GM12878 (cell line): ENCODE measurements around the gene EIF2S1. TPM values are rescaled to one million over a fixed set of nuclear protein-coding genes. Genes with fewer than 3 reads are reported as not detected.

Experiments
- ATAC-seq: fragments of 200-7000 bp; cut with Tn5 transposase; 3 replicates; pipeline ENCODE4 v1.9.1; 2020; ENCODE audit warnings: mild to moderate bottlenecking, moderate library complexity
- BruUV-seq: library from RNA; stranded (reverse); fragments of 400-500 nt; replicated peaks from 2 replicates; lab custom pipeline; 2021; lab: Mats Ljungman, UMichigan
- CTCF ChIA-PET: fragments of 300-600 bp; sonication (Branson Sonifier 250); formaldehyde crosslinking; extraction: SDS; loops from one replicate; lab custom pipeline; 2021; ENCODE audit warnings: inconsistent platforms; lab: Yijun Ruan, JAX
- POLR2A ChIA-PET: fragments of 350-600 bp; formaldehyde crosslinking; extraction: SDS; loops from one replicate; lab custom pipeline; 2021; ENCODE audit warnings: inconsistent platforms; lab: Charles Lee
- RAD21 ChIA-PET: fragments of 300-600 bp; sonication (Branson Sonifier 250); formaldehyde crosslinking; loops from one replicate; lab custom pipeline; 2023; ENCODE audit warnings: antibody characterized with exemption; ENCODE audit not compliant: unreplicated experiment; lab: Charles Lee
- SMC1A ChIA-PET: fragments of 300-600 bp; sonication (Branson Sonifier 250); formaldehyde crosslinking; loops from one replicate; lab custom pipeline; 2023; ENCODE audit not compliant: unreplicated experiment, uncharacterized antibody; lab: Charles Lee
- DNase-seq: peaks from one replicate; pipeline ENCODE4 v3.0.0-alpha.2; 2011; ENCODE audit warnings: low read depth, low spot score
- FAIRE-seq: peaks from 3 replicates; lab custom pipeline; 2011; peaks lifted over from hg19 to GRCh38; lab: Jason Lieb, UNC
- H2AFZ ChIP-seq: 2 replicates; pipeline ENCODE4 v1.6.0; 2011; ENCODE audit warnings: low read depth, low read length, control low read depth; ENCODE audit not compliant: control insufficient read depth
- H3K27ac ChIP-seq: 2 replicates; pipeline ENCODE4 v1.5.1; 2011; ENCODE audit warnings: control low read depth; ENCODE audit not compliant: control insufficient read depth, insufficient read depth
- H3K27me3 ChIP-seq, 2 experiments: replicated peaks in 1 of 2; 2 replicates each; pipeline versions ENCODE4 v1.6.0 to v1.6.1; 2011; ENCODE audit warnings: low read length in 1 of 2; ENCODE audit not compliant: control insufficient read depth in 2 of 2, insufficient read depth in 2 of 2
- H3K36me3 ChIP-seq, 2 experiments: 2 replicates each; pipeline ENCODE4 v1.5.1; 2011; ENCODE audit warnings: low read length in 1 of 2; ENCODE audit not compliant: control insufficient read depth in 2 of 2, insufficient read depth in 2 of 2
- H3K4me1 ChIP-seq: 2 replicates; pipeline ENCODE4 v1.6.1; 2011; ENCODE audit warnings: mild to moderate bottlenecking, low read length, moderate library complexity, mixed read lengths; ENCODE audit not compliant: control insufficient read depth, insufficient read depth
- H3K4me2 ChIP-seq: 2 replicates; pipeline ENCODE4 v1.6.0; 2011; ENCODE audit warnings: control low read depth; ENCODE audit not compliant: control insufficient read depth, insufficient read depth
- H3K4me3 ChIP-seq: fragments of 200-600 bp; sonication (generic); 2 replicates; pipeline ENCODE4 v1.5.1; 2016
- H3K79me2 ChIP-seq: 2 replicates; pipeline ENCODE4 v1.6.0; 2011; ENCODE audit warnings: low read length; ENCODE audit not compliant: control insufficient read depth, insufficient read depth
- H3K9ac ChIP-seq: 2 replicates; pipeline ENCODE4 v1.8.0; 2011; ENCODE audit warnings: low read length, control low read depth, mixed read lengths; ENCODE audit not compliant: control insufficient read depth, insufficient read depth
- H3K9me3 ChIP-seq: replicated peaks from 3 replicates; pipeline ENCODE4 v1.5.1; 2011; ENCODE audit warnings: mild to moderate bottlenecking, low read length; ENCODE audit not compliant: control insufficient read depth, insufficient read depth
- H4K20me1 ChIP-seq: 2 replicates; pipeline ENCODE4 v1.6.0; 2011; ENCODE audit not compliant: control insufficient read depth, insufficient read depth
- BMI1 ChIP-seq: fragments of 450-650 bp; IDR thresholded peaks from 2 replicates; pipeline ENCODE4 v1.6.1; 2016; ENCODE audit warnings: mild to moderate bottlenecking, moderate library complexity, borderline replicate concordance
- CHD1 ChIP-seq: IDR thresholded peaks from 2 replicates; pipeline ENCODE4 v1.6.1; 2012; ENCODE audit warnings: low read depth, low read length, improper control_type of control experiment
- EP300 ChIP-seq, 2 experiments: fragments of 150-350 bp in 1 of 2; IDR thresholded peaks; 2 replicates each; pipeline ENCODE4 v1.6.1; 2011 to 2012; ENCODE audit warnings: low read depth in 2 of 2, low read length in 2 of 2, borderline replicate concordance in 1 of 2, improper control_type of control experiment in 1 of 2, inconsistent platforms in 1 of 2; ENCODE audit not compliant: control insufficient read depth in 1 of 2
- GABPA ChIP-seq: IDR thresholded peaks from 2 replicates; pipeline ENCODE4 v1.6.1; 2014; ENCODE audit warnings: antibody characterized with exemption, low read depth, mild to moderate bottlenecking, inconsistent platforms
- IKZF2 ChIP-seq, 2 experiments: fragments of 450-650 bp; IDR thresholded peaks; 2 replicates each; pipeline ENCODE4 v1.6.1; 2017; ENCODE audit warnings: mild to moderate bottlenecking in 2 of 2, moderate library complexity in 2 of 2
- MTA3 ChIP-seq: IDR thresholded peaks from 2 replicates; pipeline ENCODE4 v1.6.1; 2012; ENCODE audit warnings: low read length, inconsistent platforms, borderline replicate concordance
- NFYA ChIP-seq: IDR thresholded peaks from 2 replicates; pipeline ENCODE4 v1.6.1; 2011; ENCODE audit warnings: low read depth, mild to moderate bottlenecking, low read length, improper control_type of control experiment, borderline replicate concordance
- NRF1 ChIP-seq: conservative IDR thresholded peaks from 2 replicates; pipeline ENCODE4 v1.6.1; 2011; ENCODE audit warnings: mild to moderate bottlenecking, low read depth, low read length, improper control_type of control experiment
- RELA ChIP-seq: fragments of 450-650 bp; IDR thresholded peaks from 2 replicates; pipeline ENCODE4 v1.8.0; 2014; ENCODE audit warnings: borderline replicate concordance; ENCODE audit not compliant: partially characterized antibody
- SRF ChIP-seq, 2 experiments: IDR thresholded peaks; 2 replicates each; pipeline ENCODE4 v1.6.1; 2011; ENCODE audit warnings: low read depth in 2 of 2, low read length in 2 of 2, mild to moderate bottlenecking in 1 of 2, moderate library complexity in 1 of 2
- SUZ12 ChIP-seq: fragments of 200-600 bp; sonication (generic); IDR thresholded peaks from one replicate; pipeline ENCODE4 v1.6.1; 2018; ENCODE audit warnings: antibody characterized with exemption, mild to moderate bottlenecking; ENCODE audit not compliant: unreplicated experiment
- TCF12 ChIP-seq: IDR thresholded peaks from 2 replicates; pipeline ENCODE4 v1.6.1; 2011; ENCODE audit warnings: low read depth, mild to moderate bottlenecking, low read length
- YBX1 ChIP-seq: fragments of 450-650 bp; IDR thresholded peaks from 2 replicates; pipeline ENCODE4 v1.6.1; 2016; ENCODE audit warnings: antibody characterized with exemption
- ZNF384 ChIP-seq: IDR thresholded peaks from 2 replicates; pipeline ENCODE4 v1.6.1; 2012; ENCODE audit warnings: low read depth, mild to moderate bottlenecking, low read length, improper control_type of control experiment, borderline replicate concordance
- WGBS: methylation state at CpG from one replicate; pipeline ENCODE4 v1.1.6; 2016; ENCODE audit warnings: low lambda C conversion rate; ENCODE audit not compliant: insufficient replicate concordance, insufficient coverage; ENCODE audit errors: missing lambda C conversion rate; 5-methylcytosine and 5-hydroxymethylcytosine counted together
- in situ Hi-C: fragments of 300-500 bp; cut with MboI; formaldehyde crosslinking; loops from 9 replicates; pipeline ENCODE4 v1.14.3; 2018; ENCODE audit warnings: mixed read lengths
- intact Hi-C: fragments of 100-400 bp; cut with micrococcal nuclease; formaldehyde crosslinking; loops from one replicate; pipeline ENCODE4 v1.14.2; 2022; ENCODE audit not compliant: unreplicated experiment
- polyA plus RNA-seq, 11 experiments: library from polyadenylated mRNA; depleted of rRNA in 4 of 11; unstranded in 6 of 11; stranded (reverse) in 5 of 11; fragments of >200 nt; fragmentation: Nextera tagmentation in 4 of 11; fragmentation: Illumina TruSeq in 1 of 11; extraction: Ambion mirVana in 4 of 11; extraction: Trizol in 1 of 11; gene quantifications; 1 replicate in 1 of 11; 2 replicates in 10 of 11; pipeline versions ENCODE4 v1.2.1 to v1.2.3, GENCODE V29; 2011 to 2016; ENCODE audit warnings: inconsistent platforms in 2 of 11, missing spikeins in 2 of 11, low read depth in 1 of 11
- total RNA-seq, 4 experiments: library from RNA; depleted of rRNA in 3 of 4; stranded (reverse); fragments of >200 nt in 3 of 4; fragmentation: Illumina TruSeq in 1 of 4; extraction: Trizol in 1 of 4; gene quantifications; 2 replicates each; pipeline versions ENCODE4 v1.2.1 to v1.2.3, GENCODE V29; 2013 to 2021
- TF ChIP-seq, protein P1 (sequence below): fragments of 450-650 bp; IDR thresholded peaks from 2 replicates; pipeline ENCODE4 v1.6.1; 2017; ENCODE audit warnings: mild to moderate bottlenecking, moderate library complexity
- TF ChIP-seq, protein P2 (sequence below): fragments of 450-650 bp; IDR thresholded peaks from 2 replicates; pipeline ENCODE4 v1.6.1; 2016; ENCODE audit warnings: mild to moderate bottlenecking
- TF ChIP-seq, protein P3 (sequence below): IDR thresholded peaks from 2 replicates; pipeline ENCODE4 v1.6.1; 2012; ENCODE audit warnings: low read depth, low read length, improper control_type of control experiment

EIF2S1 gene
- total and polyA plus RNA-seq, 10 of the 15 experiments (the other 5 are each of a cell fraction or from before 2014, with no cell fraction given) = 155 to 563 (median 262) TPM

DNA sequence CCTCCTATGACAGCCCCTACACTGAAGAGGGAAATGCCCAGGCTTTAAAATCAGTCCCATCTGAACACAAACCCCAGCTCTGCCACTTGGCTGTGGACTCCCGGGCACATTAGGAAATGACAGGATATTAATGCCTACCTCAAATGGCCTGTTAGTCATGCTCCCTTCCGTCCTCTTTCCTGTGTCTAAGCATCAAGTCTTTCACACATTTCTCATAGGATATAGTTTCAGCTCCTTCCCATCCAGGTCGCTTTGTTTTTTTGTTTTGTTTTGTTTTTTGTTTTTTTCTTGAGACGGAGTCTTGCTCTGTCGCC, 35.7 kb downstream of the EIF2S1 start:
- Histone ChIP-seq H3K4me1 (no peaks in the 10 kb centered on the region), H3K4me2 (no peak overlapping the region), H3K9ac (no peak overlapping the region), H3K36me3 (no peaks in the 10 kb centered on the region), H2AFZ (no peak overlapping the region), H3K9me3 (no peaks in the 10 kb centered on the region), H3K27me3 (peaks cover 0 to 4% of the 10 kb centered on the region in 2 experiments; a peak in 1 of 4 replicates), H3K27ac (no peak overlapping the region), H3K4me3 (no peak overlapping the region), H3K79me2 (no peaks in the 10 kb centered on the region), H4K20me1 (no peaks in the 10 kb centered on the region)
- ChIA-PET POLR2A (no interaction called here), RAD21 (no interaction called here), SMC1A (no interaction called here), CTCF (no interaction called here)
- FAIRE-seq = no peak
- WGBS = 64% methylated on average over 5 of the region's 5 CpGs
- TF ChIP-seq EP300 (IDR thresholded peaks at IDR 0.05; ENCODE audit: borderline replicate concordance in 1 of 2, control insufficient read depth in 1 of 2, low read depth in 2 of 2, low read length in 2 of 2) = no peak
- no peak for TF ChIP-seq SRF (IDR thresholded peaks at IDR 0.05; ENCODE audit: low read depth in 2 of 2, low read length in 2 of 2)
- no peak for TF ChIP-seq NRF1
- no peak for TF ChIP-seq BMI1
- no peak for TF ChIP-seq TCF12
- TF ChIP-seq, protein P1, sequence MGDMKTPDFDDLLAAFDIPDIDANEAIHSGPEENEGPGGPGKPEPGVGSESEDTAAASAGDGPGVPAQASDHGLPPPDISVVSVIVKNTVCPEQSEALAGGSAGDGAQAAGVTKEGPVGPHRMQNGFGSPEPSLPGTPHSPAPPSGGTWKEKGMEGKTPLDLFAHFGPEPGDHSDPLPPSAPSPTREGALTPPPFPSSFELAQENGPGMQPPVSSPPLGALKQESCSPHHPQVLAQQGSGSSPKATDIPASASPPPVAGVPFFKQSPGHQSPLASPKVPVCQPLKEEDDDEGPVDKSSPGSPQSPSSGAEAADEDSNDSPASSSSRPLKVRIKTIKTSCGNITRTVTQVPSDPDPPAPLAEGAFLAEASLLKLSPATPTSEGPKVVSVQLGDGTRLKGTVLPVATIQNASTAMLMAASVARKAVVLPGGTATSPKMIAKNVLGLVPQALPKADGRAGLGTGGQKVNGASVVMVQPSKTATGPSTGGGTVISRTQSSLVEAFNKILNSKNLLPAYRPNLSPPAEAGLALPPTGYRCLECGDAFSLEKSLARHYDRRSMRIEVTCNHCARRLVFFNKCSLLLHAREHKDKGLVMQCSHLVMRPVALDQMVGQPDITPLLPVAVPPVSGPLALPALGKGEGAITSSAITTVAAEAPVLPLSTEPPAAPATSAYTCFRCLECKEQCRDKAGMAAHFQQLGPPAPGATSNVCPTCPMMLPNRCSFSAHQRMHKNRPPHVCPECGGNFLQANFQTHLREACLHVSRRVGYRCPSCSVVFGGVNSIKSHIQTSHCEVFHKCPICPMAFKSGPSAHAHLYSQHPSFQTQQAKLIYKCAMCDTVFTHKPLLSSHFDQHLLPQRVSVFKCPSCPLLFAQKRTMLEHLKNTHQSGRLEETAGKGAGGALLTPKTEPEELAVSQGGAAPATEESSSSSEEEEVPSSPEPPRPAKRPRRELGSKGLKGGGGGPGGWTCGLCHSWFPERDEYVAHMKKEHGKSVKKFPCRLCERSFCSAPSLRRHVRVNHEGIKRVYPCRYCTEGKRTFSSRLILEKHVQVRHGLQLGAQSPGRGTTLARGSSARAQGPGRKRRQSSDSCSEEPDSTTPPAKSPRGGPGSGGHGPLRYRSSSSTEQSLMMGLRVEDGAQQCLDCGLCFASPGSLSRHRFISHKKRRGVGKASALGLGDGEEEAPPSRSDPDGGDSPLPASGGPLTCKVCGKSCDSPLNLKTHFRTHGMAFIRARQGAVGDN = no peak
- TF ChIP-seq, protein P2, sequence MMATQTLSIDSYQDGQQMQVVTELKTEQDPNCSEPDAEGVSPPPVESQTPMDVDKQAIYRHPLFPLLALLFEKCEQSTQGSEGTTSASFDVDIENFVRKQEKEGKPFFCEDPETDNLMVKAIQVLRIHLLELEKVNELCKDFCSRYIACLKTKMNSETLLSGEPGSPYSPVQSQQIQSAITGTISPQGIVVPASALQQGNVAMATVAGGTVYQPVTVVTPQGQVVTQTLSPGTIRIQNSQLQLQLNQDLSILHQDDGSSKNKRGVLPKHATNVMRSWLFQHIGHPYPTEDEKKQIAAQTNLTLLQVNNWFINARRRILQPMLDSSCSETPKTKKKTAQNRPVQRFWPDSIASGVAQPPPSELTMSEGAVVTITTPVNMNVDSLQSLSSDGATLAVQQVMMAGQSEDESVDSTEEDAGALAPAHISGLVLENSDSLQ = no peak
- no peak for TF ChIP-seq ZNF384
- TF ChIP-seq, protein P3, sequence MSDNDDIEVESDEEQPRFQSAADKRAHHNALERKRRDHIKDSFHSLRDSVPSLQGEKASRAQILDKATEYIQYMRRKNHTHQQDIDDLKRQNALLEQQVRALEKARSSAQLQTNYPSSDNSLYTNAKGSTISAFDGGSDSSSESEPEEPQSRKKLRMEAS = no peak
- TF ChIP-seq NFYA = no peak
- no peak for TF ChIP-seq CHD1
- TF ChIP-seq GABPA = no peak
- no peak for TF ChIP-seq RELA
- no peak for TF ChIP-seq SUZ12
- TF ChIP-seq MTA3 = no peak
- no peak for TF ChIP-seq IKZF2 (IDR thresholded peaks at IDR 0.05)
- TF ChIP-seq YBX1 = no peak
- intact Hi-C loops (no loop called here), in situ Hi-C loops (no loop called here)
- no TSS peak for BruUV-seq
- no peak for ATAC-seq
- DNase-seq = no peak
